GM19467 (cell line): ENCODE results near the gene OLFM3.

ENCODE experiments used
- ATAC-seq: cut with Tn5 transposase; IDR thresholded peaks from one replicate; pipeline ENCODE4 v1.9.1; 2021; ENCODE audit warnings: mild to moderate bottlenecking, moderate library complexity; ENCODE audit not compliant: unreplicated experiment

Gene OLFM3

DNA sequence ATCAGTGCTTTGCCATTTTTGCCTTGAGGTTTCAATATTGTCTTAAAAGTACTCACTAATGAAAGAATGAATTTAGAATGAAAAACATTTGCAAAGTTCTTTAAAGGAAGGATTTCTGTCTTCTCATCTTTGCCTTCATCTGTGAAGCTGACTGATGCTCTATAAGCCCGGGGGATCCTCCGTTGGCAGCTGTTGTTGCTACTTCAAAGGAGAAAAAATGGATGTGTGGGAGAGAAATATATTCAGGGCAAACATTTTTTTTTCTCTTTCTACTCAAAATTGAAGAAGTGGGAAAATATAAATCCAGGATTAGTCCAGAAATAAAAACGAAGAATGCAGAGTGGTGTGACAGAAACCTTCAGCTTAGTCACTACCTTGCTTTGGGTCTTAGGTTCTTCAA, 142.5 kb downstream of the OLFM3 start:
- ATAC-seq: no peak

DNA sequence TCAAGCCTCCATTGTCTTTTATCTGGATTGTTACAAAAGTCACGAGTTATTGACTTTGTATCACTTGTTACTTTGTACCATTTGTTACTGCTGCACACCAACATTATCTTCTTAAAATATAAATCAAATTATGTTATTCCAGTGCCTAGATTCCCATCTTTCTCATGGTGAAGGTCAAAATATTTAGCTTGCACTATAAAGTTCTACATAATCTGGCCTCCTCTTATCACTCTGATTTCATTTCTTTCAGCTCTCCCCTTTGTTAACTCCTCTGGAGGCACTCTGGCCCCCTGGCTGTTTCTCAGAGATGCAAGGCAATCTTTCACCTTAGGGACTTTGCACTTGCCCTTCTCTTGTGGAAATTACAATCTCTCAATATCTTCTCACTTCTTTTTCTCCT, 143.8 kb downstream of the OLFM3 start:
- ATAC-seq: no peak

DNA sequence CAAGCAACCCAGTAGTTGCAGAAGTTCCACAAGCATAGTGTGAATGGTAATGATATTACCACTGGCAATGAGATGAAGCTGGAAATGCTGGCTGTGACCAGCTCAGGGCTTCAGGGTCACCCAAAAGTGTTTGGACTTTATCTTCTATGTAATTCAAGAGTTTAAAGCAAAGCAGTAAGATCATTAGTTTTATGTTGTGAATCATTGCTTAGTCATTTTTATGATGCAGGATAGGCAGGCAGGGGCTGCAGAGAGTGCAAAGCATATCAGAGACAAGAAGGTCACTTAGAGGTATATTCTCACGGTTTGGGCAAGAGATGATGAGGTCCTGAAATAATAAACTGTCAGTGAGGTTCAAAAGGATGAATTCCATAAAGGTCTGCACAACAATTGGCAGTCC, 147.4 kb downstream of the OLFM3 start:
- no peak for ATAC-seq

DNA sequence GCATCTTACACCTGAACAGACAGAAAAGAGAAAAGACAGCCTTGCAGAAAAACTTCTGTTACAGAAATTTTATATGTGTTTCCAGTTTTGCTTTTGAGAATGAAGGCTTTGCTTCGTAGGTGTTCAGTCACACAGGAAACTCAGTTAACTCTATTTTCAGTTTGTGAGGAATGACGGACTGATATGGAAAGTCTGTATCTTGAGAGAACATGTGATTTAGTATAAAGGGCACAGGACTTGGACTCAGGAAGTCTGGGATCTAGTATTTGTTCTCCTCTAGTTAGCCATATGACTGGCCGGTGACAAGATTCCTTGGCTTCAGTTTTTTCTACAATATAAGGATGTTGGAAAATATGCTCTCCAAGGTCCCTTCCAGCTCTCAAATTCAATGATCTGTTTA, 149.1 kb downstream of the OLFM3 start:
- no peak for ATAC-seq

DNA sequence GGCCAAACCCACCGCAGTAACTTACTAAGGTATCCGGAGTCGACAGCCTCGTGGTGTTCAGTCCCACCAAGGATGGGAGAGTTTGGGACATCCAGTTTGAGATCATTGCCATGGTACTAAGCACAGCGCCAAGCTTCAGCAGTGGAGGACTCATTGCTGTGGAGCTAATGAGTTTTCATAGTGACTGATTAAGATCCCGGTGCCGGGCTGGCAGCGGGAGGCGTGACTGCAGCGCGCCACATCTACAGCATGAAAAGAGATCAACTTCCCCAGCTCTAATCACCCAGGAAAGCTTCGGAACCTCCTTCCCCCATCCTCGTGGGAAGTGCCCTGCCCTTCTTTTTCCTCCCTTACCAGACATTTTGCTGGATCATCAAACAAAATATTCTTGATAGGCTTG, 149.9 kb downstream of the OLFM3 start:
- no peak for ATAC-seq

DNA sequence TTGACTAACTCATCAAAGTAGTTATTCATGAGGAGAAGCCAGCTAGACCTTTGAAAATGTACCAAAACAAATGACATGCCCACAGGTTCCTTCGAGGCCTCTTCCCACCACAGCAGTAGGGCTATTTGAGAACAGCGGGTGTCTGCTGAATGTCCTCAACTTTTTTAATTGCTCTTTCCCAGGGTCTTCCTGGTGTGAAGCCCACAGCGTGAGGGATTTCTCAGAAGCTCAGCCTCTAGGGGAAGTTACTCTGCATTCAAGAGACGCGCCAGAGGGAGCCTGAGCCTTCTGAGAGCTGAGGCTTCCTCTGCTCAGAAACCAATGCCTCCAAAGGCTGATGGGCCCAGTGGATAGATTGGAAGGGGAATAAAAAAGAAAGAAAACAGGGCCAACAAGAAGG, 153.6 kb downstream of the OLFM3 start:
- no peak for ATAC-seq

DNA sequence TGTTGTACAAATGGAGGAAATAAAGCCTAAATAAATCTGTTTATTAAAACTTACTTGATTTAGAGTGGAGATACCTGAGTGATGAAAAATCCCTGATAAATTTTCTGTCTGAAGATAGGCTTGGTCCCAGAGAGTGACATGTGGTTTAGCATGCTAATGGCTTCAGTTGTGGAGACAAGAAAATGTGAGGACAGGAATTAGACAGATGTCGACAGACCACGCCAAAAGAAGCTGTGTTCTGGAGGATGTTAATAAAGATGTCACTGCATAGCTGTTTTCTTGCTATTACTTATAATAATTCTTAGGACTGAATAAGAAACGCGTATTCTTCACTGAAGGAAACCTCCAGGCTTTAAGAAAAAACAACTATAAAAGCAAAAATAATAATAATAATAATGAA, 154.9 kb downstream of the OLFM3 start:
- no peak for ATAC-seq

DNA sequence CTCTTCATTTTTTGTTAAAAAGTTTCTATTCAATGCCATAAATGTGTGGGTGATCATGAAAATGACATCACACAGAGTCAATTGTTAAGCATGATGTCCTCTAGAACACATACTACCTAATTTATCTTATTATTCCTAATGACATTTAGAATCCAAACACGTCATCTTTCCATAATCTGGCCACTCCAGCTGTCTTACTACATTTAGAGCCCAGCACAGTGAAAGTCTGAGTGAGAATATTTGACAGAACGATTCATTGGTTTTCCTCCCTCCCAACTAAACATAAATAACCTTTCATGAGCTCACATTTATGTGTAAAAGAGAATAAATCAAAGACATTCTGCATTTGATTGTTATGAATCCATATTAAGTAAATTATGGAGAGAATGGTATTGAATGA, 160.7 kb downstream of the OLFM3 start:
- no peak for ATAC-seq

DNA sequence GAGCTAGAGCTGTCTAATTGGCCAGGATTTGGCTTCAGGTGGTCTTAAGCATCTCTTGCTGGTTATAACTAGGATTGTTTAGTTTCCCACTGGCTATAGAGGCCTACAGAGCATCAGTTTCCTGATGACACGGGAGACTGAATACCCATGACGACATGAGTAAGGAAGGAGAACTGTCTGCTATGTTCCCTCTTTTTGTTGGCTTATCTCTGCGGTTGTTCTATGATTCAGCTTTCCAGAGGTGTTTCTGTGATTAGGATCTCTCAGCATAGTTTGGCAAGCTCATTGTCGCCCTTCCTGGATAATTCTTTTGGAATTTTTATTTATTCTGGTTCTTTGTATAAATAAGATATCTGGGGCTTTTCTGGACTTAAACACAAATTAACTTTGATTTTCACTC, 163.4 kb downstream of the OLFM3 start:
- ATAC-seq: no peak

DNA sequence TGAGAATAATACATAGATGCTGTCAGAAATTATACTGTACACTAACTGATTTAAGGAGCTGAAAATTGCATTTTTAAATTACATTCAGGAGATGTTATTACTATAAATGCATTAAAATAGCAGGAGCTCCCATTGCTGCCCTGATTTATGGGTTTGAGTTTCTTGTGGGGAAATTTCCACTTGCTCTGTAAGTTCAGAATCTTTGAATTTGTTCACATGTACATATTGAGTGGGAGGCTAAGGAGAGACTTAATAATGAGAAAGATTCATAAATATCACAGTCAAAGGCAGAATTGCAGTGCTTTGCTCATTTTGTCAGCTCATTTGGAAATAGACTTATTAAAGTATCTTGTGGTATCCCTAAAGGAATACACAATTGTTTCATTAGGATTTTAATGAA, 170.3 kb downstream of the OLFM3 start:
- ATAC-seq: no peak

DNA sequence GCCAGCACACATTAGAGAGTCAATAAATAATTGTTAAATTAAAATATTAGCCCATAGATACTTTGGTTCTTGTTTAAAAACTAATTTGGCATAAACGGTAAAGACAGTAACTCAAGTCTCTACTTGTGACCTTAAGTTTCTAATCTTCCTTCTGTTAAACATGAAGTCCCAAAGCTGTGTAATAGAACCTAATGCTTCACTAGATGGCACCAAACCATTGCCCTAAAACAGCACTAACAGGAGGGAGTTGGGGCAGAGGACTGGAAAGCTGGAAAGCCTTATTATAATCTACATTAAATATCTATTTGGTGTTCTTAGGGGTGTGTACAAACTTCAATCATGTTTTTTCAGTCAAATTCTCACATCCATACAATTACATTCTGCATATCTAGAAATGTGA, 176.7 kb downstream of the OLFM3 start:
- no peak for ATAC-seq

DNA sequence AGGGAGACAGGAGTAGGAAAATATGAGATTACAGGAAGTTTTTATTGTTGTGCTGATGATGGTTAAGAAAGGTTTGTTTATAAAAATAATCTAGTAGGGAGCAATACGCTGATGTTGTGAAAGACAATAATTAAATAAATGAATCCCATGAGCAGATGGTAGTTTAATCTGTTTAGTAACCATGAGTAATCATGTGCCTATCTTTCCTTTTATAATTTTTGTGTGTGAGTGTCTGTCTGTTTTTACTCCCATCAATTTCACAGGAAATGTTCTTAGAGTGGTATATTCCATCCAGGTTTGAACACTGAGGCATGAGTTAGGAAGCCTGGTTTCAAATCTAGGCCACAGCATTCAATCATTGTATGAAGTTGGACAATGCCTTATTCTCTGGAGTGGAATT, 180.5 kb downstream of the OLFM3 start:
- ATAC-seq: no peak

DNA sequence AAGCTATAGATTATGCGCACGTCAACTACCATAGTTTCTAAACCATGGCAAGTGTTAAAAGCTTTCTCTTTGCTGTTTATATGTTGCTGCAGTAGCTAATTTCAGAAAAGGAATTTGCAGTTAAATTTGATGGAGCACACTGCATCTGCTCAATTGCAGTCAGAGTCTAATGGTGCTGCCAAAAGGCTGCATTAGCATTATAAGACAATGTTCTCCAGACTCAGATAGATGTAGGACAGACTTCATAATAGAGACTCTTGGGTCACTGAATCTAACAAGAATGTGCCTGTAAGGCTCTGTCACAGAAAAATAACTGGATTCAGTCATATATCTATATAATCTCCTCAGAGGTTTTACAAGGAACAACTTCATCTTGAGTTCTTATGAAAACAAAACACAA, 198.3 kb downstream of the OLFM3 start:
- no peak for ATAC-seq

DNA sequence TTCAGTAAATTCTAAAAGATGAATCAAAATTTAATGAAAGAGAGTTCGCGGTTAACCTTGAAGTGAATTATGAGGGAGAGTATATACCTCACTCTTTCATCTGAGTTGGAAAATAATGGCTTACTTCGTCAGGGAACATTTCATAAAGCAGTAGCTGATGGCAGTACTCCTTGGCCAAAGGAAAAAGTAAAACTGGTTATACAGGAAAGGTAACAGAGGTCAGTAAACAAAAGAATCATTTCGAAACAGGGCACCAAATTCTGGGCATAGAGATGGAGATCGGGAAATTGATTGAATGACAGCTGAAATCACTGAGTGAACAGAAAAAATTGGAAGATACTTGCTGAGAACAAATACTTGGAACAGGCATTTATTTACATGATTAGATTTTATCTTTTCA, 199.0 kb downstream of the OLFM3 start:
- no peak for ATAC-seq

DNA sequence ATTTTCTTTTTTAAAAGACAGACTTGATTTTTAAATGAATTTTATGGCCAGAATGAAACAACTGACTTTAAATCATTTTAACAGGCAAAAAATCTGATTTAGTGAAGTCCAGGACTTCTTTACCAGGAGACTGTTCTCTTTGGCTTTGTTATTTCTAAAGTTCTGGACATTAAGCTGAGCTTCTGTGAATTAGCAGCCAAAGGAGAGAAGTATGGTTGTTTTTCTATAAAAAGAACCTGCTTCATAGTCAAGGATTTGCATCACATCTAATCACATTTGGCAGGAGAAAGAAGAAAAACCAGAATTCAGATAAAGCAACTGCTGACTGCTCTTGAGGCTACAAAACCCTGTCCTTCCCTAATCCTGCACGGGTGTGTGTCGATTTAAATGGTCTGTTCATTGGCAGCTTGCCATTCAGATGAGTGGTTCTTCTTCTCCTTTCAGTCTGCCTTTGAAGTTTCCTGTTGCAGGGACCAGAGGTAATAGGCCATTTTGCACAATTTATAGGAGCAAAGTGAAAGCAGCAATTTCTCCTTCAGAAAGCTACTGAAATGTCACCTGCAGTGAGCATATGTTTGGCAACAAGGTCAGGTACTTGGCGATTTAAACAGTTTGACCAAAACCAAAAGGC, 215.4 kb downstream of the OLFM3 start:
- ATAC-seq: no peak

DNA sequence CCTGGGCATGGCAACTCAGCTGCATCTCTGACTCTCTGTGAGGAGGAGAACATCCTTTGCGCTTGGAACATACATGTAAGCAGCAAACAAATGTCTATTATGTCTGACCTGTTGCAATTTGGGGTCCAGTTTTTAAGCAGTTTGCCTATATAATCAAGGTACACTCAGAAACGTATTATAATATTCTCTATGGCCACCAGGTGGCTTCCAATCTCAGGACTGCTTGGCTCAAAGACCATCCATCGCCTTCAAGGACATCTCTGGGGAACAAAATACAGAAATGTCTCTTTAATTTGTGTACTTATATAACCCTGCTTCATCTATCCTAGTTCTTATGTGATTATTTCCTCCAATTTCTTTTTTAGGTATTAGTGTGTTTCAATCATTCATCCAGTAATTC, 227.2 kb downstream of the OLFM3 start:
- ATAC-seq: peak; percentile 79

DNA sequence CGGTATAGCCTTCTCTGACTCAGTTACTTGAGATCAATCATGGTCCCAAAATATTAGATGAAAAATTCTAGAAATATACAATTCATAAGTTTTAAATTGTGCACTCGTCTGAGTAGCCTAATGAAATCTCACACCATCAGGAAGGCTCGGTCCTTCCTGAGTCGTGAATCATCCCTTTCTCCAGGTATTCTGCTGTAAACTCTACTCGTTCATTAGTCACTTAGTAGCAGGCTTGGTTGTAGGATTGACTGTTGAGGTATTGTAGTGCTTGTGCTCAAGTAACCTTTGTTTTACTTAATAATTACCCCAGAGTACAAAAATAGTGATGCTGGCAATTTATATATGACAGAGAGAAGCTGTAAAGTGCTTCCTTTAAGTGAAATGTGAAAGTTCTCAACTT, 238.7 kb downstream of the OLFM3 start:
- ATAC-seq: no peak

DNA sequence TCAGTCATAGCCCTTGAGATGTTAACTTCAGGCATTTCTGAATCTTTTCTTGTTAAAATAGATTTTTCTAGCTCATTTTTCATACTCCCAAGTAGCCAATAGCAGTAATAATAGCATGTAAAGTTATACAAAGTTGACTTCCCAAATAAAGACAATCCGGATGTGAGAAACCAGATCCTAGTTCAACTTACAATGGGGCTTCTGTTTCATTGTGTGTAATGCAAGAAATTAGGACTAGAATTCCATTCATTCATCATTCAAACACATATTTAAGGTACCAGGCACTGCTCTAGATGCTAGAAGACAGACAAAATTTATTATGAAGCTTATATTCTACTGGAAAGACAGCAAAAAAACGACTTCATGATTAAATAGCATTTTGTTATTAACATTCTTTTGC, 240.3 kb downstream of the OLFM3 start:
- no peak for ATAC-seq
